GM12878 (cell line): ENCODE results near the gene TMC6. TPM values are rescaled to one million over a fixed set of nuclear protein-coding genes. Genes with fewer than 3 reads are reported as not detected.

Source experiments
- ASH2L ChIP-seq: fragments of 300-600, 200-600 bp; sonication (generic); IDR thresholded peaks from 2 replicates; pipeline ENCODE4 v1.6.1; 2017; ENCODE audit warnings: low read depth, mild to moderate bottlenecking, borderline replicate concordance
- FOXM1 ChIP-seq: IDR thresholded peaks from 2 replicates; pipeline ENCODE4 v1.6.1; 2012; ENCODE audit warnings: low read depth, mild to moderate bottlenecking, inconsistent platforms, low read length, moderate library complexity
- KLF5 ChIP-seq: fragments of 450-650 bp; IDR thresholded peaks from 2 replicates; pipeline ENCODE4 v1.6.1; 2014; ENCODE audit warnings: mild to moderate bottlenecking; ENCODE audit not compliant: partially characterized antibody
- LARP7 ChIP-seq: fragments of 450-650 bp; IDR thresholded peaks from 2 replicates; pipeline ENCODE4 v1.6.1; 2017; ENCODE audit warnings: mild to moderate bottlenecking
- MLLT1 ChIP-seq: fragments of 450-650 bp; IDR thresholded peaks from 2 replicates; pipeline ENCODE4 v1.6.1; 2016; ENCODE audit warnings: mild to moderate bottlenecking
- MYC ChIP-seq: IDR thresholded peaks from 2 replicates; pipeline ENCODE4 v1.6.1; 2011; ENCODE audit warnings: mild to moderate bottlenecking, low read length, moderate library complexity, inconsistent platforms; ENCODE audit not compliant: insufficient read depth, insufficient replicate concordance, insufficient read length, severe bottlenecking
- NFIC ChIP-seq: IDR thresholded peaks from 2 replicates; pipeline ENCODE4 v1.6.1; 2012; ENCODE audit warnings: low read depth, mild to moderate bottlenecking, inconsistent platforms, low read length, moderate library complexity
- NFXL1 ChIP-seq: fragments of 450-650 bp; IDR thresholded peaks from 2 replicates; pipeline ENCODE4 v1.6.1; 2017; ENCODE audit warnings: antibody characterized with exemption, mild to moderate bottlenecking, borderline replicate concordance
- RUNX3 ChIP-seq: IDR thresholded peaks from 2 replicates; pipeline ENCODE4 v1.6.1; 2012; ENCODE audit warnings: low read length, inconsistent platforms
- SMARCA5 ChIP-seq: fragments of 450-650 bp; IDR thresholded peaks from 2 replicates; pipeline ENCODE4 v1.6.1; 2017; ENCODE audit warnings: mild to moderate bottlenecking
- SREBF1 ChIP-seq: IDR thresholded peaks from 2 replicates; pipeline ENCODE4 v1.6.1; 2012; ENCODE audit warnings: mild to moderate bottlenecking, low read length
- SREBF2 ChIP-seq: IDR thresholded peaks from 2 replicates; pipeline ENCODE4 v1.6.1; 2012; ENCODE audit warnings: mild to moderate bottlenecking, low read length
- TAF1 ChIP-seq: IDR thresholded peaks from 2 replicates; pipeline ENCODE4 v1.6.1; 2011; ENCODE audit warnings: mild to moderate bottlenecking, low read depth, low read length, borderline replicate concordance
- ZBTB4 ChIP-seq: fragments of 450-650 bp; formaldehyde crosslinking; IDR thresholded peaks from 2 replicates; pipeline ENCODE4 v1.4.0; 2022; ENCODE audit warnings: mild to moderate bottlenecking, moderate library complexity
- polyA plus RNA-seq, 11 experiments: library from polyadenylated mRNA; depleted of rRNA in 4 of 11; unstranded in 6 of 11; stranded (reverse) in 5 of 11; fragments of >200 nt; fragmentation: Nextera tagmentation in 4 of 11; fragmentation: Illumina TruSeq in 1 of 11; extraction: Ambion mirVana in 4 of 11; extraction: Trizol in 1 of 11; gene quantifications; 1 replicate in 1 of 11; 2 replicates in 10 of 11; pipeline versions ENCODE4 v1.2.1 to v1.2.3, GENCODE V29; 2011 to 2016; ENCODE audit warnings: inconsistent platforms in 2 of 11, missing spikeins in 2 of 11, low read depth in 1 of 11
- total RNA-seq, 4 experiments: library from RNA; depleted of rRNA in 3 of 4; stranded (reverse); fragments of >200 nt in 3 of 4; fragmentation: Illumina TruSeq in 1 of 4; extraction: Trizol in 1 of 4; gene quantifications; 2 replicates each; pipeline versions ENCODE4 v1.2.1 to v1.2.3, GENCODE V29; 2013 to 2021
- TF ChIP-seq, protein P1 (sequence below), 3 experiments: IDR thresholded peaks in 2 of 3; conservative IDR thresholded peaks in 1 of 3; 2 replicates each; pipeline ENCODE4 v1.5.1; 2011; ENCODE audit warnings: low read depth in 3 of 3, low read length in 3 of 3, mild to moderate bottlenecking in 3 of 3, control low read depth in 2 of 3, moderate library complexity in 2 of 3, inconsistent platforms in 1 of 3, mixed read lengths in 1 of 3; ENCODE audit not compliant: control insufficient read depth in 2 of 3, insufficient read depth in 1 of 3; ENCODE audit errors: extremely low read depth in 1 of 3
- TF ChIP-seq, protein P2 (sequence below): IDR thresholded peaks from 2 replicates; pipeline ENCODE4 v1.6.1; 2011; ENCODE audit warnings: borderline replicate concordance, low read depth, mild to moderate bottlenecking, moderate library complexity, low read length; ENCODE audit not compliant: insufficient read depth, poor library complexity, severe bottlenecking
- TF ChIP-seq, protein P3 (sequence below): fragments of 450-650 bp; IDR thresholded peaks from 2 replicates; pipeline ENCODE4 v1.6.1; 2017; ENCODE audit warnings: mild to moderate bottlenecking

Gene TMC6
- total and polyA plus RNA-seq, 10 of the 15 experiments (the other 5 are each of a cell fraction or from before 2014, with no cell fraction given): 1.9 to 232 (median 60.6) TPM

DNA sequence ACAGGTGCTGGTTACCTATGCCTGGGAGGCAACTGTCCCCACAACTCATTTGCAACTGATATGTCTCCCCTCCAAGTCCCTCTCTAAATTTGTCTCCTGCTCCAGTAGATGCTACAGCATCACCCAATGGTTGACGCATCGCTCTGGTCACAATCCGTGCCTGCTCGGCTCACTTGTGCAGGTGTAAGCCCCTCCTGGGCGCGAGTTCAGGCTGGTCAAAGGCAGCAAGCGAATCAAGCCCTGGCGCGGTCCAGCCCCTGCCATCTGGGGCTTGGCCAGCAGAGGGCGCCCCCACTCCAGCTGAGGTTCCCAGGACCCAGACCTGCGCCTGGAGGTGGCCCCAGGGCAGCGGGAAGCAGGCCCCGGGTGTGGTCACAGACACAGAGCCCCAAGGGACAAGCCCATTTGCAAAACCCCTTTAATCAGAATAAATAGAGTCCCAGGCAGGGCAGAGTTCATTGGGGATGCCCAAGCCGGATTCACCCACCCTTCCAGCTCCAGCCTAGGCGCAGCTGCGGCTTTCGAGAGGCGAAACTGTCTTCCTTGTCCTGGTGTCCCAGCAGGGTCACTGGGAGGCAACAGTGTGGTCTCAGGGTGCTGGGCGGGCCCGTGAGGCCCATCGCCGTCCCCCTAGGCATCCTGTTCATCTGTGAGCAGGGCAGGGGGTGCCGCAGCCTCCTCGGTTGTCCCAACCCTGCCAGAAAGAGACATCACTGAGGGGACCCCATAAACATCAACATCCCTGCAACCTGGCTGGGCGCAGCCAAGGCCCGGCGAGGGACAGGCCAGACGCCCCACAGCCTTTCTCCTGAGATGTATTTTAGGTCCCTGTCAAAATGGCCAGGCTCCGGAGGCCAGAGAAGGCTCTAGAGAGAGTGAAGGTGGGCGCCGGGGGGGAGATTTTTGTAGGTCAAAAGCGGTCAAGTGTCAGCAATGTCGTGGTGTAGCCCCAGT is 15.8 kb downstream of the TMC6 start (continued):
- TF ChIP-seq, protein P1, sequence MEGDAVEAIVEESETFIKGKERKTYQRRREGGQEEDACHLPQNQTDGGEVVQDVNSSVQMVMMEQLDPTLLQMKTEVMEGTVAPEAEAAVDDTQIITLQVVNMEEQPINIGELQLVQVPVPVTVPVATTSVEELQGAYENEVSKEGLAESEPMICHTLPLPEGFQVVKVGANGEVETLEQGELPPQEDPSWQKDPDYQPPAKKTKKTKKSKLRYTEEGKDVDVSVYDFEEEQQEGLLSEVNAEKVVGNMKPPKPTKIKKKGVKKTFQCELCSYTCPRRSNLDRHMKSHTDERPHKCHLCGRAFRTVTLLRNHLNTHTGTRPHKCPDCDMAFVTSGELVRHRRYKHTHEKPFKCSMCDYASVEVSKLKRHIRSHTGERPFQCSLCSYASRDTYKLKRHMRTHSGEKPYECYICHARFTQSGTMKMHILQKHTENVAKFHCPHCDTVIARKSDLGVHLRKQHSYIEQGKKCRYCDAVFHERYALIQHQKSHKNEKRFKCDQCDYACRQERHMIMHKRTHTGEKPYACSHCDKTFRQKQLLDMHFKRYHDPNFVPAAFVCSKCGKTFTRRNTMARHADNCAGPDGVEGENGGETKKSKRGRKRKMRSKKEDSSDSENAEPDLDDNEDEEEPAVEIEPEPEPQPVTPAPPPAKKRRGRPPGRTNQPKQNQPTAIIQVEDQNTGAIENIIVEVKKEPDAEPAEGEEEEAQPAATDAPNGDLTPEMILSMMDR (IDR thresholded peaks at IDR 0.05 in 2 of 3, conservative IDR thresholded peaks at IDR 0.05 in 1 of 3; ENCODE audit: control insufficient read depth in 2 of 3, extremely low read depth in 1 of 3, insufficient read depth in 1 of 3, low read depth in 3 of 3, low read length in 3 of 3): peak; percentile 93 to 99 (median 96); a peak in 5 of 6 replicates
- TF ChIP-seq SREBF1: no peak
- peak; percentile 18; the same call in 1 of the 2 replicates for TF ChIP-seq FOXM1
- no peak for TF ChIP-seq NFIC
- TF ChIP-seq RUNX3: peak; percentile 41; the same call in 1 of the 2 replicates
- peak; percentile 58 for TF ChIP-seq SMARCA5
- TF ChIP-seq TAF1: no peak
- 0 out of 2 replicates have a peak, but pooled peaks have one; percentile 25 for TF ChIP-seq MLLT1
- TF ChIP-seq, protein P2, sequence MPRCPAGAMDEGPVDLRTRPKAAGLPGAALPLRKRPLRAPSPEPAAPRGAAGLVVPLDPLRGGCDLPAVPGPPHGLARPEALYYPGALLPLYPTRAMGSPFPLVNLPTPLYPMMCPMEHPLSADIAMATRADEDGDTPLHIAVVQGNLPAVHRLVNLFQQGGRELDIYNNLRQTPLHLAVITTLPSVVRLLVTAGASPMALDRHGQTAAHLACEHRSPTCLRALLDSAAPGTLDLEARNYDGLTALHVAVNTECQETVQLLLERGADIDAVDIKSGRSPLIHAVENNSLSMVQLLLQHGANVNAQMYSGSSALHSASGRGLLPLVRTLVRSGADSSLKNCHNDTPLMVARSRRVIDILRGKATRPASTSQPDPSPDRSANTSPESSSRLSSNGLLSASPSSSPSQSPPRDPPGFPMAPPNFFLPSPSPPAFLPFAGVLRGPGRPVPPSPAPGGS: peak; percentile 31
- no peak for TF ChIP-seq ASH2L
- TF ChIP-seq, protein P3, sequence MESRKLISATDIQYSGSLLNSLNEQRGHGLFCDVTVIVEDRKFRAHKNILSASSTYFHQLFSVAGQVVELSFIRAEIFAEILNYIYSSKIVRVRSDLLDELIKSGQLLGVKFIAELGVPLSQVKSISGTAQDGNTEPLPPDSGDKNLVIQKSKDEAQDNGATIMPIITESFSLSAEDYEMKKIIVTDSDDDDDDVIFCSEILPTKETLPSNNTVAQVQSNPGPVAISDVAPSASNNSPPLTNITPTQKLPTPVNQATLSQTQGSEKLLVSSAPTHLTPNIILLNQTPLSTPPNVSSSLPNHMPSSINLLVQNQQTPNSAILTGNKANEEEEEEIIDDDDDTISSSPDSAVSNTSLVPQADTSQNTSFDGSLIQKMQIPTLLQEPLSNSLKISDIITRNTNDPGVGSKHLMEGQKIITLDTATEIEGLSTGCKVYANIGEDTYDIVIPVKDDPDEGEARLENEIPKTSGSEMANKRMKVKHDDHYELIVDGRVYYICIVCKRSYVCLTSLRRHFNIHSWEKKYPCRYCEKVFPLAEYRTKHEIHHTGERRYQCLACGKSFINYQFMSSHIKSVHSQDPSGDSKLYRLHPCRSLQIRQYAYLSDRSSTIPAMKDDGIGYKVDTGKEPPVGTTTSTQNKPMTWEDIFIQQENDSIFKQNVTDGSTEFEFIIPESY: no peak
- no peak for TF ChIP-seq KLF5
- no peak for TF ChIP-seq MYC
- no peak for TF ChIP-seq NFXL1
- TF ChIP-seq ZBTB4: no peak
- no peak for TF ChIP-seq LARP7
- TF ChIP-seq SREBF2: no peak
